ENCODE measurements around the gene MAP3K7. TPM values are rescaled to one million over a fixed set of nuclear protein-coding genes. Genes with fewer than 3 reads are reported as not detected.

Gene MAP3K7
- total and polyA plus RNA-seq, 2 experiments from 2014 or later: 21.5 to 40.3 TPM

DNA sequence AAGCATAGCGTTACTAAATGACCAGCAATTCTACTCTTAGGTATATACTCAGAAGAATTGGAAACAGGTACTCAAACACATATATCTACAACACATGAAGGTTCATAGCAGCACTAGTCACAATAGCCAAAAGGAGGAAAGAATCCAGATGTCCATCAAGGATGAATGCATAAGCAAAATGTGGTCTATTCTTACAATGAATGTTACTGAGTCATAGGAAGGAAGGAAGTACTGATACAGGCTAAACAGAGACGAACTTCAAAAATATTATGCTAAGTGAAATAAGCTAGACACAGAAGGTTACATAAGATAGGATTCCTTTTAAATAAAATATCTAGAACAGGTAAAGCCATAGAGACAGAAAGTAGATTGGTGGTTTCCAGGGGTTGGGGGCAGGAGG, 93.5 kb downstream of the MAP3K7 start:
- 92% methylated on average over 2 of the region's 2 CpGs for WGBS (ENCODE audit: low lambda C conversion rate, missing lambda C conversion rate)
- Histone ChIP-seq H3K4me2 (no peak overlapping the region), H4K20me1 (ENCODE audit: insufficient read depth, poor library complexity, severe bottlenecking) (no peaks in the 10 kb centered on the region), H3K4me3 (no peak overlapping the region), H3K9me2 (replicated peaks; ENCODE audit: insufficient read depth) (no peaks in the 10 kb centered on the region), H3K79me2 (no peaks in the 10 kb centered on the region), H3K9me3 (ENCODE audit: low read depth) (no peaks in the 10 kb centered on the region), H3K27ac (no peak overlapping the region), H3K4me1 (ENCODE audit: insufficient read depth) (no peaks in the 10 kb centered on the region), H3K27me3 (no peaks in the 10 kb centered on the region), H3K36me3 (replicated peaks; ENCODE audit: insufficient read depth, low read depth) (no peaks in the 10 kb centered on the region), H2AFZ (no peak overlapping the region)
- TF ChIP-seq CTCF (IDR thresholded peaks at IDR 0.05; ENCODE audit: poor library complexity) (no peak), EZH2phosphoT487 (IDR thresholded peaks at IDR 0.05; ENCODE audit: low read depth, severe bottlenecking, unreplicated experiment) (no peak), EZH2 (IDR thresholded peaks at IDR 0.05; ENCODE audit: borderline replicate concordance) (no peak)
- no peak for DNase-seq (ENCODE audit: low spot score)

GRCh38 chr6:90492798-90493197, 94.1 kb downstream of the MAP3K7 start:
- H3K4me3 ChIP-seq: no peak overlapping the region
- no peak overlapping the region for H3K4me2 ChIP-seq
- H3K27ac ChIP-seq: no peak overlapping the region
- no peaks in the 10 kb centered on the region for H3K9me3 ChIP-seq (ENCODE audit: low read depth)
- H4K20me1 ChIP-seq (ENCODE audit: insufficient read depth, poor library complexity, severe bottlenecking): no peaks in the 10 kb centered on the region
- no peaks in the 10 kb centered on the region for H3K9me2 ChIP-seq (replicated peaks; ENCODE audit: insufficient read depth)
- H3K27me3 ChIP-seq: no peaks in the 10 kb centered on the region
- H3K79me2 ChIP-seq: no peaks in the 10 kb centered on the region
- DNase-seq (ENCODE audit: low spot score): no peak
- TF ChIP-seq CTCF (IDR thresholded peaks at IDR 0.05; ENCODE audit: poor library complexity) (no peak), EZH2phosphoT487 (IDR thresholded peaks at IDR 0.05; ENCODE audit: low read depth, severe bottlenecking, unreplicated experiment) (no peak), EZH2 (IDR thresholded peaks at IDR 0.05; ENCODE audit: borderline replicate concordance) (no peak)
- no peaks in the 10 kb centered on the region for H3K4me1 ChIP-seq (ENCODE audit: insufficient read depth)
- no peaks in the 10 kb centered on the region for H3K36me3 ChIP-seq (replicated peaks; ENCODE audit: insufficient read depth, low read depth)
- no peak overlapping the region for H2AFZ ChIP-seq
- WGBS (ENCODE audit: low lambda C conversion rate, missing lambda C conversion rate): 93% methylated on average over 6 of the region's 6 CpGs

GRCh38 chr6:90492369-90492768, 94.5 kb downstream of the MAP3K7 start:
- TF ChIP-seq CTCF (IDR thresholded peaks at IDR 0.05; ENCODE audit: poor library complexity): no peak
- no peak for TF ChIP-seq EZH2phosphoT487 (IDR thresholded peaks at IDR 0.05; ENCODE audit: low read depth, severe bottlenecking, unreplicated experiment)
- no peak for TF ChIP-seq EZH2 (IDR thresholded peaks at IDR 0.05; ENCODE audit: borderline replicate concordance)

More at GRCh38 chr6:90492369-90492768, 94.5 kb downstream of the MAP3K7 start:
- Histone ChIP-seq H3K27me3 (no peaks in the 10 kb centered on the region), H3K79me2 (no peaks in the 10 kb centered on the region), H3K27ac (no peak overlapping the region), H3K9me2 (replicated peaks; ENCODE audit: insufficient read depth) (no peaks in the 10 kb centered on the region), H3K4me2 (no peak overlapping the region), H3K36me3 (replicated peaks; ENCODE audit: insufficient read depth, low read depth) (no peaks in the 10 kb centered on the region), H3K4me3 (no peak overlapping the region), H2AFZ (no peak overlapping the region), H3K4me1 (ENCODE audit: insufficient read depth) (no peaks in the 10 kb centered on the region), H4K20me1 (ENCODE audit: insufficient read depth, poor library complexity, severe bottlenecking) (no peaks in the 10 kb centered on the region), H3K9me3 (ENCODE audit: low read depth) (no peaks in the 10 kb centered on the region)
- 95% methylated on average over 1 of the region's 1 CpG for WGBS (ENCODE audit: low lambda C conversion rate, missing lambda C conversion rate)
- DNase-seq (ENCODE audit: low spot score): no peak

Data from hepatocyte (in vitro differentiated cells).